WERI-Rb-1 (cell line): Measurements from ENCODE around the gene MYBPHL.

Experiments used
- DNase-seq: peaks from one replicate; pipeline ENCODE4 v3.0.0-alpha.2; 2020
- H3K27ac ChIP-seq: fragments of 250-450 bp; sonication (Bioruptor Pico); 2 replicates; pipeline ENCODE4 v1.5.1; 2020; ENCODE audit warnings: mild to moderate bottlenecking, moderate library complexity
- H3K27me3 ChIP-seq: fragments of 250-450 bp; sonication (Bioruptor Pico); 2 replicates; pipeline ENCODE4 v1.5.1; 2021; ENCODE audit warnings: mild to moderate bottlenecking, low read depth, moderate library complexity; ENCODE audit not compliant: insufficient read depth, severe bottlenecking
- H3K36me3 ChIP-seq: fragments of 250-450 bp; sonication (Bioruptor Pico); 2 replicates; pipeline ENCODE4 v1.5.1; 2020; ENCODE audit warnings: mild to moderate bottlenecking, moderate library complexity
- H3K4me3 ChIP-seq: 2 replicates; pipeline ENCODE4 v1.5.1; 2011; ENCODE audit warnings: low read depth, mild to moderate bottlenecking, control low read depth, low read length
- H3K9me3 ChIP-seq: fragments of 250-450 bp; sonication (Bioruptor Pico); 2 replicates; pipeline ENCODE4 v1.5.1; 2021; ENCODE audit warnings: mild to moderate bottlenecking, moderate library complexity; ENCODE audit not compliant: severe bottlenecking
- TF ChIP-seq, protein P1 (sequence below): IDR thresholded peaks from 2 replicates; pipeline ENCODE4 v1.5.1; 2011; ENCODE audit warnings: low read depth, mild to moderate bottlenecking, control low read depth, inconsistent platforms, low read length

The MYBPHL gene, protein sequence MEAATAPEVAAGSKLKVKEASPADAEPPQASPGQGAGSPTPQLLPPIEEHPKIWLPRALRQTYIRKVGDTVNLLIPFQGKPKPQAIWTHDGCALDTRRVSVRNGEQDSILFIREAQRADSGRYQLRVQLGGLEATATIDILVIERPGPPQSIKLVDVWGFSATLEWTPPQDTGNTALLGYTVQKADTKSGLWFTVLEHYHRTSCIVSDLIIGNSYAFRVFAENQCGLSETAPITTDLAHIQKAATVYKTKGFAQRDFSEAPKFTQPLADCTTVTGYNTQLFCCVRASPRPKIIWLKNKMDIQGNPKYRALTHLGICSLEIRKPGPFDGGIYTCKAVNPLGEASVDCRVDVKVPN

DNA sequence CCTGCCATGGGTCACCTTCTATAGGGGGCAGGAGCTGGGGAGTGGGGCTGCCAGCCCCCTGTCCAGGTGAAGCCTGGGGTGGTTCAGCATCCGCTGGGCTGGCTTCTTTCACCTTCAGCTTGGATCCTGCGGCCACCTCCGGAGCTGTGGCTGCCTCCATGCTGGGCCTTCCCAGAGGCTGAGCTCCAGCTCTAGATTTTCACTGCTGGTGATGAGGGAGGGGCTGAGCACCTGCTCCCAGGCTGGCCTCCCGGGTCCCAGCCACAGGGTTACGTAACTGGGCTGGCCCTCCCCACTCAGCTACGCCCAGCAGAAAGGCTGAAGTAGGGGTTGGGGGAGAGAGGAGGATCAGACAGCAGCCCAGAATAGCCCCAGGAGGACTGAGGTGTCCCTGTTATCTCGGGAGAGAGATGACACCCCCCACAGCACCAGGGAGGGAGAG lies at the start of gene MYBPHL:
TSS of gene MYBPHL (minus strand) at position 180 of the 442 bp plus-strand sequence. CDS start at position 160, 20 bp downstream.
- TF ChIP-seq, protein P1, sequence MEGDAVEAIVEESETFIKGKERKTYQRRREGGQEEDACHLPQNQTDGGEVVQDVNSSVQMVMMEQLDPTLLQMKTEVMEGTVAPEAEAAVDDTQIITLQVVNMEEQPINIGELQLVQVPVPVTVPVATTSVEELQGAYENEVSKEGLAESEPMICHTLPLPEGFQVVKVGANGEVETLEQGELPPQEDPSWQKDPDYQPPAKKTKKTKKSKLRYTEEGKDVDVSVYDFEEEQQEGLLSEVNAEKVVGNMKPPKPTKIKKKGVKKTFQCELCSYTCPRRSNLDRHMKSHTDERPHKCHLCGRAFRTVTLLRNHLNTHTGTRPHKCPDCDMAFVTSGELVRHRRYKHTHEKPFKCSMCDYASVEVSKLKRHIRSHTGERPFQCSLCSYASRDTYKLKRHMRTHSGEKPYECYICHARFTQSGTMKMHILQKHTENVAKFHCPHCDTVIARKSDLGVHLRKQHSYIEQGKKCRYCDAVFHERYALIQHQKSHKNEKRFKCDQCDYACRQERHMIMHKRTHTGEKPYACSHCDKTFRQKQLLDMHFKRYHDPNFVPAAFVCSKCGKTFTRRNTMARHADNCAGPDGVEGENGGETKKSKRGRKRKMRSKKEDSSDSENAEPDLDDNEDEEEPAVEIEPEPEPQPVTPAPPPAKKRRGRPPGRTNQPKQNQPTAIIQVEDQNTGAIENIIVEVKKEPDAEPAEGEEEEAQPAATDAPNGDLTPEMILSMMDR: no peak
- peak within 1 kb of the TSS; percentile 51 for H3K4me3 ChIP-seq
- DNase-seq: peak; percentile 90
- no peaks in the 10 kb centered on the region for H3K27me3 ChIP-seq
- no peaks in the 10 kb centered on the region for H3K36me3 ChIP-seq
- peak within 1 kb of the TSS; percentile 83 for H3K27ac ChIP-seq
- no peaks in the 10 kb centered on the region for H3K9me3 ChIP-seq

DNA sequence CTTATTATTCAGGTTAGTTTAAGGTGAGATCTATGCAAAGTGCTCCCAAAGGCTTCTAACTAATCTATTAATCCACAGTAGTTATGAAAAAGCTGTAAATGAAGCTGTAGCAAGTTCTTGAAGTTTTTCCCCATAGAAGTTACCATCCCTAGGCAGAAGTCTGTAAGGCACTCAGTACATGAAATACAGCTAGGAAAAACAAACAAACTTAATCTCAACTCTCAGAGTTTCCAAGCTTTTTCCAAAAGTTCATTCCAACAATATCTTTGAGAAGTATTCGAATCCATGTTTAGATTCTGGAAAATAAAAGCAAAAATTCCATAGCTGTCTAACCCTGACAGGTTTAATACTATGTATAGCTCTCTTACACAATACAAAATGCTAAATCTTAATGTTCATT lies 49.7 kb upstream of the MYBPHL start:
- H3K4me3 ChIP-seq: no peak overlapping the region
- TF ChIP-seq, protein P1: no peak
- no peak overlapping the region for H3K27ac ChIP-seq
- no peak for DNase-seq
- peaks cover 18% of the 10 kb centered on the region for H3K36me3 ChIP-seq
- no peaks in the 10 kb centered on the region for H3K27me3 ChIP-seq
- H3K9me3 ChIP-seq: no peaks in the 10 kb centered on the region

- TF ChIP-seq, protein P1: no peak
- no peak for DNase-seq
- Histone ChIP-seq H3K27me3 (no peaks in the 10 kb centered on the region), H3K4me3 (no peak overlapping the region), H3K27ac (no peak overlapping the region), H3K9me3 (no peaks in the 10 kb centered on the region), H3K36me3 (peaks cover 32% of the 10 kb centered on the region)
Observed at GRCh38 chr1:109354929-109355328, 48.1 kb upstream of the MYBPHL start.

DNA sequence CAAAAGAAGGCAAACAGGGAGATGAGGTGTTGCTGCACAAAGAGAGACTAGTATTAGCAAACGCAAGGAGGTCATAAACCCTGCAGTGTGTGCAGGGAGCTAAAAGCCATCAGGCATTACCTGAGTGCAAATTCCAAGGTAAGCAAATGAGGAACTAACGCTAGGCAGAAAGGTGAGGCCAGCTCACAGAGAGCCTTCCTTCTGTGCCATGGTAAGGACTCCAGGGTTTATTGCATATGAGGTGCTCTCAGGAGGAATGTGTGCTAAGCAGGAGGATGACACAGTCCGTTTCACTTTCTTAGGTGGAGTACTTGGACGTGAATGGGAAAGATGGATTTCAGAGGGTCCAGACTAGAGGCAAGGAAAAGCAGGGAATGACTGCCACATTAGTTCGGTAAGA lies 44.6 kb upstream of the MYBPHL start:
- peaks cover 60% of the 10 kb centered on the region for H3K36me3 ChIP-seq
- no peak overlapping the region for H3K27ac ChIP-seq

GRCh38 chr1:109350655-109351054 lies 43.8 kb upstream of the MYBPHL start:
- Histone ChIP-seq H3K36me3 (peaks cover 63% of the 10 kb centered on the region), H3K4me3 (no peak overlapping the region), H3K27me3 (no peaks in the 10 kb centered on the region), H3K27ac (no peak overlapping the region), H3K9me3 (no peaks in the 10 kb centered on the region)
- TF ChIP-seq, protein P1: no peak
- DNase-seq: no peak

More for the DNA sequence above, 44.6 kb upstream of the MYBPHL start:
- no peaks in the 10 kb centered on the region for H3K27me3 ChIP-seq
- TF ChIP-seq, protein P1: no peak
- no peaks in the 10 kb centered on the region for H3K9me3 ChIP-seq
- no peak overlapping the region for H3K4me3 ChIP-seq
- DNase-seq: no peak
